ENCODE measurements around the gene PFDN6. TPM values are rescaled to one million over a fixed set of nuclear protein-coding genes. Genes with fewer than 3 reads are reported as not detected.

The PFDN6 gene
- total and polyA plus RNA-seq, 2 of the 13 experiments (the other 11 are each of a cell fraction or from before 2014, with no cell fraction given), result 75.5 to 87.0 TPM

- TF ChIP-seq BATF2 (CRISPR knock-in tag; IDR thresholded peaks at IDR 0.05) (0 out of 2 replicates have a peak, but pooled peaks have one; percentile 24), ZNF24 (IDR thresholded peaks at IDR 0.05) (0 out of 2 replicates have a peak, but pooled peaks have one; percentile 24), ZNF720 (CRISPR knock-in tag; IDR thresholded peaks at IDR 0.05) (no peak), LRRFIP1 (CRISPR knock-in tag; conservative IDR thresholded peaks at IDR 0.05) (peak; percentile 90; the same call in 1 of the 2 replicates), ZNF430 (CRISPR knock-in tag; IDR thresholded peaks at IDR 0.05) (peak; percentile 96), JUND (CRISPR knock-in tag; IDR thresholded peaks at IDR 0.05) (no peak; the same call in 1 of the 2 replicates), KMT2A (CRISPR knock-in tag; IDR thresholded peaks at IDR 0.05) (peak; percentile 87; the same call in 1 of the 2 replicates), ATM (IDR thresholded peaks at IDR 0.05; ENCODE audit: borderline replicate concordance) (no peak), ZNF589 (CRISPR knock-in tag; conservative IDR thresholded peaks at IDR 0.05) (no peak), ZNF234 (CRISPR knock-in tag; conservative IDR thresholded peaks at IDR 0.05) (peak; percentile 91), REPIN1 (CRISPR knock-in tag; IDR thresholded peaks at IDR 0.05; ENCODE audit: borderline replicate concordance, low read depth) (peak; percentile 69), MEF2D (CRISPR knock-in tag; IDR thresholded peaks at IDR 0.05) (peak; percentile 76), MIER3 (CRISPR knock-in tag; IDR thresholded peaks at IDR 0.05; ENCODE audit: borderline replicate concordance) (peak; percentile 73; the same call in 1 of the 2 replicates), PHF20 (CRISPR knock-in tag; IDR thresholded peaks at IDR 0.05) (peak; percentile 97)
- TF ChIP-seq, protein P1, sequence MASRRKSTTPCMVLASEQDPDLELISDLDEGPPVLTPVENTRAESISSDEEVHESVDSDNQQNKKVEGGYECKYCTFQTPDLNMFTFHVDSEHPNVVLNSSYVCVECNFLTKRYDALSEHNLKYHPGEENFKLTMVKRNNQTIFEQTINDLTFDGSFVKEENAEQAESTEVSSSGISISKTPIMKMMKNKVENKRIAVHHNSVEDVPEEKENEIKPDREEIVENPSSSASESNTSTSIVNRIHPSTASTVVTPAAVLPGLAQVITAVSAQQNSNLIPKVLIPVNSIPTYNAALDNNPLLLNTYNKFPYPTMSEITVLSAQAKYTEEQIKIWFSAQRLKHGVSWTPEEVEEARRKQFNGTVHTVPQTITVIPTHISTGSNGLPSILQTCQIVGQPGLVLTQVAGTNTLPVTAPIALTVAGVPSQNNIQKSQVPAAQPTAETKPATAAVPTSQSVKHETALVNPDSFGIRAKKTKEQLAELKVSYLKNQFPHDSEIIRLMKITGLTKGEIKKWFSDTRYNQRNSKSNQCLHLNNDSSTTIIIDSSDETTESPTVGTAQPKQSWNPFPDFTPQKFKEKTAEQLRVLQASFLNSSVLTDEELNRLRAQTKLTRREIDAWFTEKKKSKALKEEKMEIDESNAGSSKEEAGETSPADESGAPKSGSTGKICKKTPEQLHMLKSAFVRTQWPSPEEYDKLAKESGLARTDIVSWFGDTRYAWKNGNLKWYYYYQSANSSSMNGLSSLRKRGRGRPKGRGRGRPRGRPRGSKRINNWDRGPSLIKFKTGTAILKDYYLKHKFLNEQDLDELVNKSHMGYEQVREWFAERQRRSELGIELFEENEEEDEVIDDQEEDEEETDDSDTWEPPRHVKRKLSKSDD (CRISPR knock-in tag; IDR thresholded peaks at IDR 0.05; ENCODE audit: low read depth), result peak; percentile 32; the same call in 1 of the 2 replicates
- TF ChIP-seq, protein P2, sequence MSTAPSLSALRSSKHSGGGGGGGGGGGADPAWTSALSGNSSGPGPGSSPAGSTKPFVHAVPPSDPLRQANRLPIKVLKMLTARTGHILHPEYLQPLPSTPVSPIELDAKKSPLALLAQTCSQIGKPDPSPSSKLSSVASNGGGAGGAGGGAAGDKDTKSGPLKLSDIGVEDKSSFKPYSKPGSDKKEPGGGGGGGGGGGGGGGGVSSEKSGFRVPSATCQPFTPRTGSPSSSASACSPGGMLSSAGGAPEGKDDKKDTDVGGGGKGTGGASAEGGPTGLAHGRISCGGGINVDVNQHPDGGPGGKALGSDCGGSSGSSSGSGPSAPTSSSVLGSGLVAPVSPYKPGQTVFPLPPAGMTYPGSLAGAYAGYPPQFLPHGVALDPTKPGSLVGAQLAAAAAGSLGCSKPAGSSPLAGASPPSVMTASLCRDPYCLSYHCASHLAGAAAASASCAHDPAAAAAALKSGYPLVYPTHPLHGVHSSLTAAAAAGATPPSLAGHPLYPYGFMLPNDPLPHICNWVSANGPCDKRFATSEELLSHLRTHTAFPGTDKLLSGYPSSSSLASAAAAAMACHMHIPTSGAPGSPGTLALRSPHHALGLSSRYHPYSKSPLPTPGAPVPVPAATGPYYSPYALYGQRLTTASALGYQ (CRISPR knock-in tag; IDR thresholded peaks at IDR 0.05), result 0 out of 2 replicates have a peak, but pooled peaks have one; percentile 24
- TF ChIP-seq, protein P3, sequence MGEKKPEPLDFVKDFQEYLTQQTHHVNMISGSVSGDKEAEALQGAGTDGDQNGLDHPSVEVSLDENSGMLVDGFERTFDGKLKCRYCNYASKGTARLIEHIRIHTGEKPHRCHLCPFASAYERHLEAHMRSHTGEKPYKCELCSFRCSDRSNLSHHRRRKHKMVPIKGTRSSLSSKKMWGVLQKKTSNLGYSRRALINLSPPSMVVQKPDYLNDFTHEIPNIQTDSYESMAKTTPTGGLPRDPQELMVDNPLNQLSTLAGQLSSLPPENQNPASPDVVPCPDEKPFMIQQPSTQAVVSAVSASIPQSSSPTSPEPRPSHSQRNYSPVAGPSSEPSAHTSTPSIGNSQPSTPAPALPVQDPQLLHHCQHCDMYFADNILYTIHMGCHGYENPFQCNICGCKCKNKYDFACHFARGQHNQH (CRISPR knock-in tag; IDR thresholded peaks at IDR 0.05), result peak; percentile 93
- TF ChIP-seq, protein P4, sequence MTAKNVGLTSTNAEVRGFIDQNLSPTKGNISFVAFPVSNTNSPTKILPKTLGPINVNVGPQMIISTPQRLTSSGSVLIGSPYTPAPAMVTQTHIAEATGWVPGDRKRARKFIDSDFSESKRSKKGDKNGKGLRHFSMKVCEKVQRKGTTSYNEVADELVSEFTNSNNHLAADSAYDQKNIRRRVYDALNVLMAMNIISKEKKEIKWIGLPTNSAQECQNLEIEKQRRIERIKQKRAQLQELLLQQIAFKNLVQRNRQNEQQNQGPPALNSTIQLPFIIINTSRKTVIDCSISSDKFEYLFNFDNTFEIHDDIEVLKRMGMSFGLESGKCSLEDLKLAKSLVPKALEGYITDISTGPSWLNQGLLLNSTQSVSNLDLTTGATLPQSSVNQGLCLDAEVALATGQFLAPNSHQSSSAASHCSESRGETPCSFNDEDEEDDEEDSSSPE (CRISPR knock-in tag; IDR thresholded peaks at IDR 0.05), result peak; percentile 54
These were observed 17.7 kb upstream of the PFDN6 start, which contains the start of the genes RPS18 and VPS52 (continued) for GRCh38 chr6:33271468-33272274.
